Prostate gland (tissue), 2 donors: ENCODE measurements around the gene DENND5A. TPM values are rescaled to one million over a fixed set of nuclear protein-coding genes. Genes with fewer than 3 reads are reported as not detected.
A peak's percentile ranks its signal among the peaks of the same experiment; 100 is the strongest.

Source experiments
- DNase-seq: peaks from one replicate; pipeline ENCODE4 v3.0.0-alpha.2; 2019; ENCODE audit warnings: low spot score
- H3K27ac ChIP-seq, 2 donors: fragments of 200-600 bp; sonication (generic); 2 replicates each; pipeline ENCODE4 v1.5.1; 2017 to 2019
- H3K27me3 ChIP-seq: fragments of 200-600 bp; sonication (generic); replicated peaks from 2 replicates; pipeline ENCODE4 v1.5.1; 2019; ENCODE audit not compliant: insufficient read depth
- H3K36me3 ChIP-seq, 2 donors: fragments of 200-600 bp; sonication (generic); 1 replicate in 1 of 2; 2 replicates in 1 of 2; pipeline versions ENCODE4 v1.5.1 to v1.8.1; 2017 to 2019
- H3K4me1 ChIP-seq: fragments of 200-600 bp; sonication (generic); replicated peaks from 2 replicates; pipeline ENCODE4 v1.5.1; 2019
- H3K4me3 ChIP-seq, 2 donors: fragments of 200-600 bp; sonication (generic); 2 replicates each; pipeline ENCODE4 v1.5.1; 2017 to 2019
- H3K9me3 ChIP-seq: fragments of 200-600 bp; sonication (generic); 2 replicates; pipeline ENCODE4 v1.5.1; 2017
- CTCF ChIP-seq, 4 experiments: fragments of 200-600 bp in 2 of 4; fragments of 450-650 bp in 2 of 4; sonication (generic) in 2 of 4; IDR thresholded peaks; 1 replicate in 3 of 4; 2 replicates in 1 of 4; pipeline ENCODE4 v1.5.1; 2016 to 2019; ENCODE audit warnings: antibody characterized with exemption in 4 of 4, mild to moderate bottlenecking in 2 of 4, moderate library complexity in 2 of 4
- POLR2A ChIP-seq: fragments of 450-650 bp; IDR thresholded peaks from one replicate; pipeline ENCODE4 v1.6.1; 2016; ENCODE audit warnings: antibody characterized with exemption, mild to moderate bottlenecking
- POLR2AphosphoS5 ChIP-seq: sonication (generic); formaldehyde crosslinking; IDR thresholded peaks from one replicate; pipeline ENCODE4 v1.6.1; 2017; ENCODE audit warnings: antibody characterized with exemption
- WGBS: methylation state at CpG from one replicate; pipeline ENCODE4 v1.1.5; 2018; 5-methylcytosine and 5-hydroxymethylcytosine counted together
- intact Hi-C: fragments of 100-400 bp; cut with DNase I; formaldehyde crosslinking; loops from one replicate; pipeline ENCODE4 v1.14.2; 2022
- total RNA-seq, 2 donors: library from RNA; depleted of rRNA; stranded (reverse); fragments of >200 nt; gene quantifications; one replicate each; pipeline ENCODE4 v1.1.0, GENCODE V29; 2016

DENND5A gene
- total RNA-seq: 10 to 100 TPM; 25.4 to 84.6 TPM

DNA sequence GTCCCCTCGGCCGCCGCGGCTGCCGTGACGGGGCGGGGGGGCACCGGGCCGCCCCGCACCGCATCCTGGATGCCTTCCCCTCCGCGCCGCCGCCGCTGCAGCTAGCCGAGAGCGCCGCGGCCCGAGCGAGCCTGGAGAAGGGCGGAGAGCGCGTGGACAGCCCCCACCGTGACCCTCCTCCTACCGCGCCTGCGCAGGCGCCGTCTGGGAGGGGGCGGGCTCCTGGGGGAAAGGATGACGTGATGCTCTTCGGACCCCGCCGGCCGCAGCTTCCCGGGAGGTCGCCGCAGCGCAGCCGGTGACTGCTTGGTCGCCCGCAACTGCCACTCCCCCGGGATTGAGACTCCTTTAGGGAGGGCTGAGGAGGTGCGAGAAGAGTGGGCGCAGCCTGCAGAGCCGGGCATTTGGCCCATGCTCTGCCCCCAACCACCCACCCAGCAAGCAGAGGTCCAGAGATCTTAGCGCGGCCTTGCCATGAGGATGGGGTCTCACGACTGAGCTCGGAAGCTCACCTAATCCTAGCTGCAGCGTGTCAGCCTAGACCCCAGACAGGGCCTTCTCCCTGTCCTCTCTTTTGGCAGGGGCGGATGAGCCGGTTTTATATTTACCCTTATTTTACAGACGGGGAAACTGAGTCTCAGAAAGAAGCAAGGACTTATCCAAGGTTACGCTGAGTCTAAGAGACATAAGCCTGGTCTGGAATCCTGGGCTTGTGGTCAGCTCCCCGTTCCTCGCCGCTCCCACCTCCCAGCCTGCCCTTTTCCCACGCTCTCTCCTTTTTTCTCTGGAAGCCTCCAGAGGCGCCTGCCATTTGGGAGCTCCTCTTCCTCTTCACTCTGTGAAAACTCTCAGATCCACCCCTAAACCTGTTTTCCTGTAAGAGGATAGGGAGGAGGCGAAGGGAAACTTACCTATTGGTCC, at the start of gene DENND5A:
TSS of gene DENND5A (minus strand) at position 140 of the 921 bp plus-strand sequence. CDS start 281 bp downstream, outside the sequence.
- intact Hi-C loops: no loop called here
- H3K27me3 ChIP-seq: no peaks in the 10 kb centered on the region
- peak within 1 kb of the TSS; percentile 68 to 81 for H3K4me3 ChIP-seq
- H3K27ac ChIP-seq: peak within 1 kb of the TSS; percentile 86 to 89
- H3K9me3 ChIP-seq: no peaks in the 10 kb centered on the region
- peak; percentile 49 for TF ChIP-seq POLR2AphosphoS5
- peak; percentile 77 for TF ChIP-seq POLR2A
- peak in 1 of 4 experiments; percentile 12 for TF ChIP-seq CTCF (IDR thresholded peaks at IDR 0.05)
- H3K4me1 ChIP-seq: no peaks in the 10 kb centered on the region
- 18% methylated on average over 30 of the region's 63 CpGs for WGBS
- no peaks in the 10 kb centered on the region for H3K36me3 ChIP-seq
- peak; percentile 79 for DNase-seq

DNA sequence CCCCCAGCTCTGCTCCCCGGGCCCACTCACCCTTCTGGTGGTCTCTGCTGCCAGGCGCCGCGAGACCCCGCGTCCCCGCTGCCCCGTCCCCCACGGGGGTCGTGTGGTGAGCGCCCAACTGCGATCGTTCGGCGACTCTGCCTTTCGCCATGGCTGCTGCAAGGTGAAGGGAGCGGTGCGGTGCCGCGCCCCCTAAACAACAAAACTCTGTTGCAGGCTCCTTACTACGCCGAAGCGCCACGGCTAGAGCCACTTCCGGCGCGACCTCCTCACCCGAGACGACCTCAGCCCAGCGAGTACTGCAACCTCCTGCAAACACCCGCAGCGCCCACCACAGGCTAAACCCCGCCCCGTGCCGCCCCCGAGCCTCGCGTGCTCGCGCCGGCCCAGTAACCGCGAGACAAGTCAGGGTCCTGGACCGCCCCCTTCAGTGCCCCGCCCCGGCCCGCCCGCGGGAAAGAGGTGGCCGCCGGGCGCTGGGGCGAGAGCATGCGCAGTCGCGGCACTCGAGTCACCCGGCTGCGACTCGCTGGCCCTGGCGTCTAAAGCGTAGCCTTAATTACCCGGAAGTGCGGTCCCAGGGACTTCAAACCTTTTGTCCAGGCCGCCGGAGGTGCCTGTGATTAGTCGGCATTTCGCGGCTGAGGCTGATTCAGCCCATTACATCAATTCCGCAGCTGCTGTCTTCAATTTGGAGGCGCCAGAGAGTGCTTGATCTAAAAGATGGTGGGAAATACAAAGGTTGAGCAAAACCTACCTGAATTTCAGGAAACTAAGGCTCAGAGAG, 49.3 kb upstream of the DENND5A start, which contains the start of gene TMEM41B:
TSS of gene TMEM41B (minus strand) at position 303 of the 787 bp plus-strand sequence. CDS start at position 151, 152 bp downstream.
- no peaks in the 10 kb centered on the region for H3K27me3 ChIP-seq
- H3K27ac ChIP-seq: peak within 1 kb of the TSS; percentile 88 to 89
- DNase-seq: peak; percentile 95
- H3K4me1 ChIP-seq: peaks cover 3% of the 10 kb centered on the region
- intact Hi-C loops: loop anchor here (5.0 to 10.0 kb wide), 3 partner anchors 48 to 150 kb away; partner anchors contain the start of genes IPO7 and ZNF143
- 1% methylated on average over 44 of the region's 71 CpGs for WGBS
- no peaks in the 10 kb centered on the region for H3K9me3 ChIP-seq
- no peaks in the 10 kb centered on the region for H3K36me3 ChIP-seq
- peak within 1 kb of the TSS; percentile 87 to 99 for H3K4me3 ChIP-seq
- TF ChIP-seq POLR2AphosphoS5: peak; percentile 96
- peak; percentile 94 for TF ChIP-seq POLR2A
- peak in 2 of 4 experiments; percentile 18 to 31 for TF ChIP-seq CTCF (IDR thresholded peaks at IDR 0.05)

DNA sequence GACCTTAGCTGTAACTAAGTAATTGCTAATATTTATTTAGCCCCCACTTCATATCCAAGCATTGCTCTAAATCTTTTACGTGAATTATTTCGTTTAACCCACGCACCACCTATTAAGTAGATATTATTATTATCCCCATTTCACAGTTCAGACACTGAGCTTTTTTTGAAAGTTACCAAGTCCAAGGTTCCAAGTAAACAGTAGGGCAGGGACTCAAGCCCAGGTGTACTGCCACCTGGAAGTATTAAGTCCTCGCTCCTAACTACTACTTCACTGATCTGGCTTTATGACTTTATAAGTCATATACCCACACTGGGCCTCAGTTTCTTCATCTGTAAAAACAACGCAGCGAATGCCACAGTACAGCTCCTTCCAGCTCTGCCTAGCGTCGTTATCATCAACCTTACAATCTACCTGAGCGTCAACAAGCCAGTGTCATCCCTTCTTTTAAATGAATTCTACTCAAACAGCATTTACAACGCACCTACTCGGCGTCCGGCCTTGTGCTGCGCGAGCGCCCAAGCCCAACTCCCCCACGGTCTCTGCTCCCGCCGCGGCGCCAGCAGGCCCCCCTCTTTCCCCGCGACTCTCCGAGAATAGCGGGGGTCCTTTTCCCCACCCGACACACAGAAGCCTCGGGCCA, 48.6 kb upstream of the DENND5A start:
- intact Hi-C loops: loop anchor here (10.0 kb wide), 1 partner anchor 151 kb away; the partner anchor contains the start of gene ZNF143
- no peak for TF ChIP-seq CTCF (IDR thresholded peaks at IDR 0.05)
- 2% methylated on average over 27 of the region's 27 CpGs for WGBS
- peak; percentile 8 for DNase-seq
- peak overlapping the region; percentile 88 to 89 for H3K27ac ChIP-seq
- H3K36me3 ChIP-seq: no peaks in the 10 kb centered on the region
- H3K4me3 ChIP-seq: peak overlapping the region; percentile 87 to 99
- no peaks in the 10 kb centered on the region for H3K9me3 ChIP-seq
- H3K27me3 ChIP-seq: no peaks in the 10 kb centered on the region
- peaks cover 3% of the 10 kb centered on the region for H3K4me1 ChIP-seq

- intact Hi-C loops: loop anchor here (10.0 kb wide), 1 partner anchor 154 kb away; the partner anchor contains the start of gene ZNF143
- Histone ChIP-seq H3K27me3 (no peaks in the 10 kb centered on the region), H3K4me1 (peaks cover 3% of the 10 kb centered on the region), H3K9me3 (no peaks in the 10 kb centered on the region), H3K36me3 (no peaks in the 10 kb centered on the region), H3K27ac (no peak overlapping the region), H3K4me3 (no peak overlapping the region)
- DNase-seq: no peak
- 90% methylated on average over 3 of the region's 3 CpGs for WGBS
- TF ChIP-seq POLR2A (no peak), POLR2AphosphoS5 (no peak), CTCF (IDR thresholded peaks at IDR 0.05) (no peak)
These were observed 45.4 kb upstream of the DENND5A start for GRCh38 chr11:9310485-9311090.
